Neuronal stem cell (in vitro differentiated cells): ENCODE data around the gene ARHGEF10L.

ENCODE experiments used
- DNase-seq: peaks from one replicate; pipeline ENCODE4 v3.0.0-alpha.2; 2013; ENCODE audit warnings: low spot score
- H2AFZ ChIP-seq: one replicate; pipeline ENCODE4 v1.6.1; 2013; ENCODE audit warnings: mild to moderate bottlenecking, low read length, inconsistent platforms
- H2AK5ac ChIP-seq: 2 replicates; pipeline ENCODE4 v1.6.1; 2013; ENCODE audit warnings: low read depth, mild to moderate bottlenecking, inconsistent platforms, low read length, moderate library complexity, mixed read lengths
- H2BK120ac ChIP-seq: 2 replicates; pipeline ENCODE4 v1.6.1; 2013; ENCODE audit warnings: low read depth, mild to moderate bottlenecking, inconsistent platforms, low read length, moderate library complexity, mixed read lengths
- H2BK12ac ChIP-seq: one replicate; pipeline ENCODE4 v1.6.1; 2013; ENCODE audit warnings: low read length, inconsistent platforms
- H2BK15ac ChIP-seq: 2 replicates; pipeline ENCODE4 v1.6.1; 2013; ENCODE audit warnings: mild to moderate bottlenecking, low read length, inconsistent platforms, mixed read lengths
- H2BK5ac ChIP-seq: one replicate; pipeline ENCODE4 v1.6.1; 2013; ENCODE audit warnings: inconsistent platforms, mild to moderate bottlenecking, low read length, moderate library complexity
- H3K14ac ChIP-seq: one replicate; pipeline ENCODE4 v1.6.1; 2013; ENCODE audit warnings: low read length, inconsistent platforms
- H3K18ac ChIP-seq: 2 replicates; pipeline ENCODE4 v1.6.1; 2013; ENCODE audit warnings: low read length, inconsistent platforms
- H3K23ac ChIP-seq: 2 replicates; pipeline ENCODE4 v1.6.1; 2013; ENCODE audit warnings: low read depth, mild to moderate bottlenecking, mixed read lengths, low read length, inconsistent platforms; ENCODE audit not compliant: poor library complexity
- H3K27ac ChIP-seq: replicated peaks from 3 replicates; pipeline ENCODE4 v1.5.1; 2013; ENCODE audit warnings: low read length, inconsistent platforms
- H3K27me3 ChIP-seq, 3 experiments: 2 replicates each; pipeline ENCODE4 v1.6.1; 2013; ENCODE audit warnings: low read length in 3 of 3, mild to moderate bottlenecking in 2 of 3, inconsistent platforms in 1 of 3, low read depth in 1 of 3, mixed read lengths in 1 of 3, moderate library complexity in 1 of 3; ENCODE audit not compliant: control insufficient read depth in 3 of 3, insufficient read depth in 3 of 3
- H3K36me3 ChIP-seq, 2 donors: replicated peaks in 1 of 2; 2 replicates each; pipeline ENCODE4 v1.6.1; 2013; ENCODE audit warnings: low read length in 2 of 2; ENCODE audit not compliant: control insufficient read depth in 2 of 2, insufficient read depth in 2 of 2
- H3K4ac ChIP-seq: 2 replicates; pipeline ENCODE4 v1.6.1; 2013; ENCODE audit warnings: inconsistent platforms, mild to moderate bottlenecking, low read length, moderate library complexity
- H3K4me1 ChIP-seq, 2 donors: 1 replicate in 1 of 2; 2 replicates in 1 of 2; pipeline ENCODE4 v1.6.1; 2013; ENCODE audit warnings: low read length in 2 of 2, low read depth in 1 of 2; ENCODE audit not compliant: control insufficient read depth in 2 of 2, insufficient read depth in 1 of 2
- H3K4me2 ChIP-seq: one replicate; pipeline ENCODE4 v1.6.1; 2013; ENCODE audit warnings: mild to moderate bottlenecking, low read length, inconsistent platforms; ENCODE audit not compliant: insufficient read depth, poor library complexity, severe bottlenecking
- H3K4me3 ChIP-seq, 2 donors: 2 replicates each; pipeline ENCODE4 v1.5.1; 2013; ENCODE audit warnings: low read length in 2 of 2, mild to moderate bottlenecking in 2 of 2, inconsistent platforms in 1 of 2, moderate library complexity in 1 of 2
- H3K79me1 ChIP-seq: one replicate; pipeline ENCODE4 v1.6.1; 2013; ENCODE audit warnings: low read depth, mild to moderate bottlenecking, inconsistent platforms, low read length, moderate library complexity
- H3K9ac ChIP-seq: one replicate; pipeline ENCODE4 v1.6.1; 2013; ENCODE audit warnings: mild to moderate bottlenecking, low read depth, low read length, inconsistent platforms; ENCODE audit not compliant: poor library complexity
- H3K9me3 ChIP-seq, 2 donors: replicated peaks in 1 of 2; 2 replicates each; pipeline versions ENCODE3 to v1.6.1; 2013; ENCODE audit warnings: low read length in 2 of 2, mild to moderate bottlenecking in 2 of 2, inconsistent platforms in 1 of 2, low read depth in 1 of 2, mixed read lengths in 1 of 2, moderate library complexity in 1 of 2; ENCODE audit not compliant: control insufficient read depth in 2 of 2, insufficient read depth in 1 of 2
- H4K8ac ChIP-seq: one replicate; pipeline ENCODE4 v1.6.1; 2013; ENCODE audit warnings: low read depth, mild to moderate bottlenecking, inconsistent platforms, low read length, moderate library complexity
- H4K91ac ChIP-seq: one replicate; pipeline ENCODE4 v1.6.1; 2013; ENCODE audit warnings: low read length, low read depth, mild to moderate bottlenecking, inconsistent platforms; ENCODE audit not compliant: poor library complexity
- WGBS, 2 donors: extraction: QIAGEN DNeasy Blood & Tissue Kit; methylation state at CpG; one replicate each; pipeline ENCODE4 v1.1.7; 2013; ENCODE audit warnings: missing lambda C conversion rate in 2 of 2, mixed read lengths in 1 of 2; ENCODE audit not compliant: insufficient read length in 2 of 2, insufficient replicate concordance in 1 of 2; ENCODE audit errors: extremely low coverage in 2 of 2; 5-methylcytosine and 5-hydroxymethylcytosine counted together

The ARHGEF10L gene

GRCh38 chr1:17732475-17732874 is 193.0 kb downstream of the ARHGEF10L start:
- no peak overlapping the region for H2BK5ac ChIP-seq
- no peak for DNase-seq
- H3K4me1 ChIP-seq, result peaks cover 0 to 13% of the 10 kb centered on the region in 2 donors
- H4K91ac ChIP-seq, result no peak overlapping the region
- no peak overlapping the region for H3K4me2 ChIP-seq
- H3K9ac ChIP-seq, result no peak overlapping the region
- peaks cover 0 to 23% (median 2%) of the 10 kb centered on the region in 3 experiments for H3K27me3 ChIP-seq
- no peaks in the 10 kb centered on the region for H3K79me1 ChIP-seq
- no peak overlapping the region for H3K23ac ChIP-seq
- H2BK12ac ChIP-seq, result no peak overlapping the region
- H2AFZ ChIP-seq, result no peak overlapping the region
- no peak overlapping the region for H2BK15ac ChIP-seq
- H3K36me3 ChIP-seq, result no peaks in the 10 kb centered on the region
- no peak overlapping the region for H2BK120ac ChIP-seq
- WGBS, 2 donors, result no CpG with 5 or more reads among the region's 2 CpGs
- no peak overlapping the region for H4K8ac ChIP-seq
- H2AK5ac ChIP-seq, result no peak overlapping the region
- no peaks in the 10 kb centered on the region for H3K9me3 ChIP-seq
- no peak overlapping the region for H3K18ac ChIP-seq
- no peak overlapping the region for H3K4me3 ChIP-seq
- no peak overlapping the region for H3K27ac ChIP-seq
- H3K4ac ChIP-seq, result no peak overlapping the region
- H3K14ac ChIP-seq, result no peak overlapping the region

- H2BK120ac ChIP-seq, result peak overlapping the region; percentile 93
- peaks cover 0 to 13% of the 10 kb centered on the region in 2 donors for H3K4me1 ChIP-seq
- H3K23ac ChIP-seq, result no peak overlapping the region
- peak overlapping the region; percentile 48 for H3K18ac ChIP-seq
- no peak overlapping the region for H3K4ac ChIP-seq
- H2AFZ ChIP-seq, result no peak overlapping the region
- no peak overlapping the region for H4K8ac ChIP-seq
- H3K4me2 ChIP-seq, result no peak overlapping the region
- no peak for DNase-seq
- H2BK15ac ChIP-seq, result no peak overlapping the region
- H3K36me3 ChIP-seq, result no peaks in the 10 kb centered on the region
- H3K14ac ChIP-seq, result no peak overlapping the region
- H2BK5ac ChIP-seq, result no peak overlapping the region
- no peak overlapping the region for H3K4me3 ChIP-seq
- no peaks in the 10 kb centered on the region for H3K79me1 ChIP-seq
- H2AK5ac ChIP-seq, result peak overlapping the region; percentile 15
- H3K9ac ChIP-seq, result no peak overlapping the region
- peak overlapping the region; percentile 88 for H2BK12ac ChIP-seq
- WGBS, 2 donors, result no CpG with 5 or more reads among the region's 21 CpGs
- H3K9me3 ChIP-seq, result no peaks in the 10 kb centered on the region
- no peak overlapping the region for H3K27ac ChIP-seq
- peaks cover 0 to 26% (median 2%) of the 10 kb centered on the region in 3 experiments for H3K27me3 ChIP-seq
- H4K91ac ChIP-seq, result no peak overlapping the region
Measured at GRCh38 chr1:17733661-17734060, 194.2 kb downstream of the ARHGEF10L start.

- Histone ChIP-seq H4K91ac (no peak overlapping the region), H3K9me3 (no peaks in the 10 kb centered on the region), H3K9ac (no peak overlapping the region), H3K4ac (no peak overlapping the region), H3K23ac (no peak overlapping the region), H2AFZ (no peak overlapping the region), H3K79me1 (no peaks in the 10 kb centered on the region), H2BK5ac (no peak overlapping the region), H3K18ac (no peak overlapping the region), H2BK15ac (no peak overlapping the region), H3K36me3 (no peaks in the 10 kb centered on the region), H2BK120ac (no peak overlapping the region), H3K27ac (no peak overlapping the region), H2BK12ac (no peak overlapping the region), H4K8ac (no peak overlapping the region), H3K4me2 (no peak overlapping the region), H3K14ac (no peak overlapping the region), H3K27me3 (peaks cover 0 to 26% (median 2%) of the 10 kb centered on the region in 3 experiments), H3K4me3 (no peak overlapping the region), H2AK5ac (no peak overlapping the region), H3K4me1 (peaks cover 0 to 13% of the 10 kb centered on the region in 2 donors)
- no CpG with 5 or more reads among the region's 7 CpGs for WGBS, 2 donors
- DNase-seq, result no peak
Measured at GRCh38 chr1:17734609-17735008, 195.1 kb downstream of the ARHGEF10L start.

GRCh38 chr1:17735348-17735747 is 195.8 kb downstream of the ARHGEF10L start:
- Histone ChIP-seq H3K4me2 (no peak overlapping the region), H3K79me1 (no peaks in the 10 kb centered on the region), H3K27me3 (peaks cover 0 to 26% (median 2%) of the 10 kb centered on the region in 3 experiments), H3K14ac (peak overlapping the region; percentile 57), H3K23ac (peak overlapping the region; percentile 87), H3K4me1 (peaks cover 0 to 13% of the 10 kb centered on the region in 2 donors), H2AK5ac (peak overlapping the region; percentile 60), H2BK15ac (peak overlapping the region; percentile 79), H4K91ac (peak overlapping the region; percentile 53), H3K18ac (peak overlapping the region; percentile 89), H3K9ac (no peak overlapping the region), H3K27ac (no peak overlapping the region), H3K36me3 (no peaks in the 10 kb centered on the region), H3K4ac (no peak overlapping the region), H4K8ac (no peak overlapping the region), H2BK5ac (peak overlapping the region; percentile 16), H3K4me3 (no peak overlapping the region), H3K9me3 (no peaks in the 10 kb centered on the region), H2AFZ (no peak overlapping the region), H2BK120ac (peak overlapping the region; percentile 57), H2BK12ac (peak overlapping the region; percentile 65)
- DNase-seq, result no peak
- WGBS, 2 donors, result no CpG with 5 or more reads among the region's 2 CpGs
